Measurements from ENCODE around the gene OR56B1.
"Not testable (repeated sequence)": the region's sequence is repeated elsewhere in the genome, so short reads cannot be mapped to it uniquely, and the experiment has no call there.

The OR56B1 gene

GRCh38 chr11:5736396-5736795 lies at the start of gene OR56B1:
TSS of gene OR56B1 (plus strand) at chr11:5736448. CDS start at chr11:5736517, 69 bp downstream.
- no peak for DNase-seq (ENCODE audit: low read depth)
- no peak within 1 kb of the TSS for H3K4me3 ChIP-seq (ENCODE audit: low read depth, low read length)

DNA sequence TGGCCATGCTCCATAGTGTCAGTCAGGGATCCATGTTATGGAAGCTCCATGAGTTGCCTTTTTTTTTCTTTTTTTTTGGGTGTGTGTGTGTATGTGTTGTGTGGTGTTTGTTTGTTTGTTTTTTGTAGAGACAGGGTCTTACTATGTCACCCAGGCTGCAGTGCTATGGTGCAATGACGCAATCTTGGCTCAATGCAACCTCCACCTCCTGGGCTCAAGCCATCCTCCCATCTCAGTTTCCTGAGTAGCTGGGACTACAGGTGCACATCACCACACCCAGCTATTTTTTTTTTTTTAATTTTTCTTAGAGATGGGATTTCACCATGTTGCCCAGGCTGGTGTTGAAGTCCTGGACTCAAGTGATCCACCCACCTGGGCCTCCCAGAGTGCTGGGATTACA lies 47.8 kb upstream of the OR56B1 start:
- H3K4me3 ChIP-seq (ENCODE audit: low read depth, low read length): no peak overlapping the region
- no peak for DNase-seq (ENCODE audit: low read depth)

DNA sequence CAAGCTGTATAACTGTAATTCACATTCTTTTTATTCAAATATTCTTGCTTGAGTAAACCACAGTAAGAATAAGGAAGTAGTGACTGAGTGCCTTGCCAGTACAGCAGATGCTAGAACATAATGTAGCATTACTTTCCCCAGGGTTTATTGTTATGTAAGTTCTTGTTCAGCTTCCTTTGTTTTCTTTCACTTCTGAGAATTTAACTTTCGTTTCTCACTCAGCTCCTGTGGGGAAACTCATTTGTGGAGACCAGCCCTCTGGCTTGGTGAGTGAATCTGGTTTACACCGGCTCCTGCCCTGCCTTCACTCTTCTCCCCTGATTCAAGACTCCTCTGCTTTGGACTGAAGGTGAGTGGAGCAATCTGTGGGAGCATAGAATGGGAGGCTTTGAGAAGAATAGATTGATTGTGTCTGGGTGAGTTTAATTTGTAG lies 46.7 kb upstream of the OR56B1 start, which contains the start of gene TRIM22:
Gene TRIM22 (plus strand): TSS at position 240 of the 433 bp plus-strand sequence. CDS start 6,443 bp downstream, outside the sequence.
- H3K4me3 ChIP-seq (ENCODE audit: low read depth, low read length): peak within 1 kb of the TSS; percentile 45
- DNase-seq (ENCODE audit: low read depth): peak; percentile 54

DNA sequence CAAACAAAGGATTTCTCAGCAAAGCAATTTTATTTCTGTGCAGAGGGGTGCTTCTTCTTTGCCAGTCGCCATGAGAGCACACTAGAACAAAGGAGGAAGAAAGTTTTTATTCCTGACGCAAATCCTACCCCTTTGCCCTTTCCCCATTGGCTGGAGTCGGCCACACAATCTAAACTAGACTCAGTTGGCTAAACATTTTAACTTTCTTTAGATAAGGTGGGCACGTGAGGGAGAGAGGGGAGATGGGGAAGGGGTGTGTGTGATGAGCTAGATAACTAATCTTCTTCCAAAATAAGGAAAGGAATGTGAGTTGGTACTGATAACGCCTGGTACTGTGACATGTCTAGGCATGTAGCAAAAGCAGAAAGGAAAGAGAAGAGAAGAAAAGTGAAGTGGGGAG lies 46.0 kb upstream of the OR56B1 start:
- peak overlapping the region; percentile 45 for H3K4me3 ChIP-seq (ENCODE audit: low read depth, low read length)
- no peak for DNase-seq (ENCODE audit: low read depth)

- peak overlapping the region; percentile 45 for H3K4me3 ChIP-seq (ENCODE audit: low read depth, low read length)
- no peak for DNase-seq (ENCODE audit: low read depth)
Measured at GRCh38 chr11:5690736-5691135, 45.5 kb upstream of the OR56B1 start.

DNA sequence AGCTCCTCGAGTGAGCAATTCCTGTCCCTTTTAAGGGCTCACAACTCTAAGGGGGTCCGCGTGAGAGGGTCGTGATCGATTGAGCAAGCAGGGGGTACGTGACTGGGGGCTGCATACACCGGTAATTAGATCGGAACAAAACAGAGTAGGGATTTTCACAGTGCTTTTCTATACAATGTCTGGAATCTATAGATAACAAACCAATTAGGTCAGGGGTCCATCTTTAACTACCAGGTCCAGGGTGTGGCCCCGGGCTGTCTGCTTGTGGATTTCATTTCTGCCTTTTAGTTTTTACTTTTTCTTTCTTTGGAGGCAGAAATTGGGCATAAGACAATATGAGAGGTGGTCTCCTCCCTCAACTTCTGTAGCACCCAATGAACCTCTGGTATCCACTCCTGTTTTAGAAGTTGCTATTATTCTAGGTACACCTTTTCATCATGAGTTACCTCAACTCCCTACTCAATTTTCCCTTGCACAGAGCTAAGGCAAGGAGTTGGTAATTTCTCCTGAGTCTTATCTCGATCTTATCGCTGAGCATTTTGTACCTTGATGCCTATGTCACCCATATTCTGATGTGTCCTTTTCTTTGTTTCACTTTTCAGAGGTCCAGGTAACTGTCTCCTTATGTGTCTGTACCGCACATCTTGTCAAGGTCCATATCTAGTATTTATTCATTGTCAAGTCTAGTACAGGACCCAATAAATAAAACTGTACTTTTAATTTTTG lies 44.8 kb upstream of the OR56B1 start:
- H3K4me3 ChIP-seq (ENCODE audit: low read depth, low read length): peak overlapping the region; percentile 45
- not testable (repeated sequence) for DNase-seq (ENCODE audit: low read depth)

GRCh38 chr11:5691964-5692361 lies 44.3 kb upstream of the OR56B1 start:
- no peak overlapping the region for H3K4me3 ChIP-seq (ENCODE audit: low read depth, low read length)
- DNase-seq (ENCODE audit: low read depth): no peak

- H3K4me3 ChIP-seq (ENCODE audit: low read depth, low read length): no peak overlapping the region
- DNase-seq (ENCODE audit: low read depth): no peak
Measured at GRCh38 chr11:5694642-5695041, 41.6 kb upstream of the OR56B1 start.

- DNase-seq (ENCODE audit: low read depth): no peak
- H3K4me3 ChIP-seq (ENCODE audit: low read depth, low read length): no peak overlapping the region
Measured at GRCh38 chr11:5695580-5695979, 40.7 kb upstream of the OR56B1 start.

- no peak overlapping the region for H3K4me3 ChIP-seq (ENCODE audit: low read depth, low read length)
- no peak for DNase-seq (ENCODE audit: low read depth)
Measured at GRCh38 chr11:5696210-5696609, 40.0 kb upstream of the OR56B1 start.

- H3K4me3 ChIP-seq (ENCODE audit: low read depth, low read length): no peak overlapping the region
- DNase-seq (ENCODE audit: low read depth): no peak
Measured at GRCh38 chr11:5698281-5698680, 38.0 kb upstream of the OR56B1 start.

- no peak for DNase-seq (ENCODE audit: low read depth)
- H3K4me3 ChIP-seq (ENCODE audit: low read depth, low read length): no peak overlapping the region
Measured at GRCh38 chr11:5700421-5701054, 35.7 kb upstream of the OR56B1 start.

DNA sequence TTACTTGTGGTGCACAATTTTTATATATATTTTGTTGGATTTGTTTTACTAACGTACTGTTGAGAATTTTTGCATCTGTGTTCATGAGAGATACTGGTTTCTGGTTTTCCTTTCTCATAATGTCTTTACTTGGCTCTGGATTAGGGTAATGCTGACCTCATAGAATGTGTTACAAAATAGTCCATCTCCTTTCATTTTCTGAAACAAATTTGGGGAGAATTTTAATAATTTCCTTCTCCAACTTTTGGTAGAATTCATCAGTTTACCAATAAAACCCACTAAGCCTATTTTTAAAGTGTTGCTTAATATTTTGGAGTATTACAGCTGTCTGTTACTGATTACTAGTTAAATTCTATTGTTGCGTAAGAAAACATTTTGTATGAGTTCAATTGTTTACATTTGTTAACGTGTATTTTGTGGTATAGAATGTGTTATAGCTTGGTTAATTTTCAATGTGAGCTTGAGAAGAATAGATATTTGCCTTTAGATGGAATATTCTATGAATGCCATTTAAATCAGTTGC lies 35.1 kb upstream of the OR56B1 start:
- no peak overlapping the region for H3K4me3 ChIP-seq (ENCODE audit: low read depth, low read length)
- DNase-seq (ENCODE audit: low read depth): no peak

- no peak overlapping the region for H3K4me3 ChIP-seq (ENCODE audit: low read depth, low read length)
- no peak for DNase-seq (ENCODE audit: low read depth)
Measured at GRCh38 chr11:5703741-5704536, 32.3 kb upstream of the OR56B1 start.

- no peak overlapping the region for H3K4me3 ChIP-seq (ENCODE audit: low read depth, low read length)
- DNase-seq (ENCODE audit: low read depth): no peak
Measured at GRCh38 chr11:5705688-5706087, 30.6 kb upstream of the OR56B1 start.

- no peak for DNase-seq (ENCODE audit: low read depth)
- H3K4me3 ChIP-seq (ENCODE audit: low read depth, low read length): no peak overlapping the region
Measured at GRCh38 chr11:5712507-5712906, 23.7 kb upstream of the OR56B1 start.

GRCh38 chr11:5713695-5714094 lies 22.6 kb upstream of the OR56B1 start:
- no peak overlapping the region for H3K4me3 ChIP-seq (ENCODE audit: low read depth, low read length)
- no peak for DNase-seq (ENCODE audit: low read depth)

DNA sequence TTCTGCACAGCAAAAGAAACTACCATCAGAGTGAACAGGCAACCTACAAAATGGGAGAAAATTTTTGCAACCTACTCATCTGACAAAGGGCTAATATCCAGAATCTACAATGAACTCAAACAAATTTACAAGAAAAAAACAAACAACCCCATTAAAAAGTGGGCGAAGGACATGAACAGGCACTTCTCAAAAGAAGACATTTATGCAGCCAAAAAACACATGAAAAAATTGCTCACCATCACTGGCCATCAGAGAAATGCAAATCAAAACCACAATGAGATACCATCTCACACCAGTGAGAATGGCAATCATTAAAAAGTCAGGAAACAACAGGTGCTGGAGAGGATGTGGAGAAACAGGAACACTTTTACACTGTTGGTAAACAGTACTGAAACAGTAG lies 19.7 kb upstream of the OR56B1 start:
- not testable (repeated sequence) for DNase-seq (ENCODE audit: low read depth); H3K4me3 ChIP-seq (ENCODE audit: low read depth, low read length)

DNA sequence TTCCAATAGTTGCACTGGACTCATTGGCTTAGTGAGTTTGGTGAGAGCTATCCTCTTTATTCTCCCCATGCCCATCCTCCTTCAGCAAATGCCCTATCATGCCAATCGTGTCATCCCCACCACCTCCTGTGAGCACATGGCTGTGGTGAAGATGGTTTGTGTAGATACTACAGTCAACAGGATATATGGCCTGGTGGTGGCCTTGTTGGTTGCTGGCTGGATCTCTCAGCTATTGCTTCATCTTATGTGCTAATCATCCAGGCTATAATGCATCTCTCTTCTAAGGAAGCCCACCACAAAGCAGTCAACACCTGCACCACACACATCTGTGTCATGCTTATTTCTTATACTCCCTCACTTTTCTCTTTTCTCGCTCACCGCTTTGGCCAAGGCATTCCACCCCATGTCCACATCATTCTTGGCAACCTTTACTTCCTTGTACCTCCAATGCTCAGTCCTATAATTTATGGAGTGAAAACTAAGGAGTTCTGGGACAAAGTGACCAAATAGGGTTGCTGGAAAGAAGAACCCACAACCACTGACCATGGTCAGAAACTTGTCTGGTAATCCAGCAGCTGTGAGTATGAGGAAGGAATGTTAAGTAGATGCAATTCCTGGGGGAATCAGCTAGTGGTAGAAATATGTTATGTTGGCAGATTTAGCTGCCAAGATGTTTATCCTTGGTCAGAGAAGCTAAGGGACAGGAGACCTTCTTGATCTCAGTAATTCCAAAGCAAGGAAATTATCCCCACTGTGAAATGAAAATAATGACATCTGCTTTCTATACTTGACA lies 16.3 kb upstream of the OR56B1 start:
- DNase-seq (ENCODE audit: low read depth): peak; percentile 29

More for the DNA sequence above, 16.3 kb upstream of the OR56B1 start:
- no peak overlapping the region for H3K4me3 ChIP-seq (ENCODE audit: low read depth, low read length)

All from skeletal muscle cell (primary cell).